ENCODE results near the gene SOCS6.
"Not testable (repeated sequence)": the region's sequence is repeated elsewhere in the genome, so short reads cannot be mapped to it uniquely, and the experiment has no call there.

The SOCS6 gene

DNA sequence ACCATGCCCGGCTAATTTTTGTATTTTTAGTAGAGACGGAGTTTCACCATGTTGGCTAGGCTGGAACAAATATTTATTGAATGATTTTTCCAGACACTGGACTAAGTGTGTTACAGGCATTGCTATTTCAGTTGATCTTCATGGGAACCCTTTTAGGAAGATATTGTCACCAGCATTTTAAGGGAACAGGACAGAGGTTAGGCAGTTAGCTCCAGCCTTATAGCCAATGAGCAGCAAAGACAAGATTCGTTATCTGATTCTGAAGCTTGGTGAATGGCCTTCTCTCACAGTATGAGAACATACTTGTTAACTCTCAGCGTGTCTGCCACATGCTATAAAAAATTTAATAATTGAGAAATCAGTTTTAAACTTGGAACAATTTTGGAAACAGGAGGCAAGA lies 73.4 kb downstream of the SOCS6 start:
- DNase-seq (ENCODE audit: low read depth): no peak

DNA sequence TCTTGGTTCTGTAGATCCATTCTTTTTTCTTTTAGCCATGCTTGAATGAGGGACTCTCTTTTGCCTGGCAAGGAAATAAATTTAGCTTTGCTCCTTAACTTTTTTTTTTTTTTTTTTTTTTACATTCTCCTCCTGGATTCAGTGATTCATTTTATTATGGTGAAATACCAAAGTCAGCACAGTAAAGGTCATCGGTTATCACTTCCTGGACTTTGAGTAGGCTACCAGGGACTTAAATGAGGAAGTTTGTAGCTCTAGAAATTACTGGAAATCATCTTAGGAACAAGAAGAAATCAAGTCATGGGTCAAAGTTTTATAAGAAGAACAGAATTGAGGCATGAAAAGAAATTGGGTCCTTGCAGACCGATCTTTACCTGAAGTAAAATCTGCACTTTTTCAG lies 75.0 kb downstream of the SOCS6 start:
- peak; percentile 40 for DNase-seq (ENCODE audit: low read depth)

DNA sequence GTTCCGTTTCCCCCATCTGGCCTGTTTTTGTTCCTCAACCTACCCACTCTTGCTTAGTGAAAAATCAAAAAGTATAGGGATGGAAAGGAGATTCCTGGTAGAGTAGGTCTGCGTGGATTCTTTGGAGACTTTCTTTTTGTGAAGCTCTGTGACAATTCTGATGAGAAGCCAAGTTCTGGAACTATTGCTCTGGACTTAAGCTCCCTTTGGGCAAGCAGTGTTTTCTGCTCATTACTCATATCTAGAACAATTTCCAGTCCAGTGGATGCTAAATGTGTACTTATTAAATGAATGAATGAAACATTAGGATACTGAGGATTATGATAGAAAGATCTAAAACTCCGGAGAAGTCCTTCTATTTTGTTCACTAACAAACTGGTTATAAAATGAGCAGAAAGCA lies 76.5 kb downstream of the SOCS6 start:
- no peak for DNase-seq (ENCODE audit: low read depth)

DNA sequence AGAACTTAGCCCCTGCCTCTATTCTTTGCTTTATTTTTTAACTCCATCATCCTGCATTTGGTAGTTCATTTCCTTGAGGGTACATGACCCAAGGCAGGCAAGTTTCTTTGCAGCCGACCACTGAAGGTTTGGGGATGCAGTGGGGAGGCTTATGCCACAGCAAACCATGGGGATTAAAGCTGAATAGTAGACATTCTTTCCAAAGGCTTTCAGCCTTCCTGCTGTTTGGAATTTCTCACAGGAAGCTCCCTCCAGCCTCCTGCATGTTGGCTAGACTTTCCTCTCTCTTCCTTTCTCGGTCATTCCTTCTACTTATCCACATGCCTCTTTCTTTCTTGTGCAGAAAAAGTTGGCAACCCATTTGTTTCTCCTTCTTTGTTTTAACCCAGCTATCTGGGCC lies 77.3 kb downstream of the SOCS6 start:
- DNase-seq (ENCODE audit: low read depth): no peak

DNA sequence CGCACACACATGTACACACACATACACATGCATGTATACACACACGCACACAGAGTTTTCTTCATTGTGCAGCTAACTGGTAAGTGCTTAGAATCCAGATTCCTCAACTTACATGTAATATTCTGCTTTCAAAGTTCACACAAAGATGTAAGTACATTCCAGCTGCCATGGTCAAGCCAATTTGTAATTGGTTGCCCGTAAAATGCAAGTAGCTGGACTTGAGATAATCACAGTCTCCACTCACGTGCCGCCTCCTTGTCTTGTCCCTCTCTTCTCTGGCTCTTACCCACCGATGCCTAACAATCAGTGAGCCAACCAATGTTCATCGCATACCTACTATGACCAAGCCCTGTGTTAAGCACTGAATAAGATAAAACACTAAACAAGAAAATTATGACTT lies 77.8 kb downstream of the SOCS6 start:
- DNase-seq (ENCODE audit: low read depth): no peak

DNA sequence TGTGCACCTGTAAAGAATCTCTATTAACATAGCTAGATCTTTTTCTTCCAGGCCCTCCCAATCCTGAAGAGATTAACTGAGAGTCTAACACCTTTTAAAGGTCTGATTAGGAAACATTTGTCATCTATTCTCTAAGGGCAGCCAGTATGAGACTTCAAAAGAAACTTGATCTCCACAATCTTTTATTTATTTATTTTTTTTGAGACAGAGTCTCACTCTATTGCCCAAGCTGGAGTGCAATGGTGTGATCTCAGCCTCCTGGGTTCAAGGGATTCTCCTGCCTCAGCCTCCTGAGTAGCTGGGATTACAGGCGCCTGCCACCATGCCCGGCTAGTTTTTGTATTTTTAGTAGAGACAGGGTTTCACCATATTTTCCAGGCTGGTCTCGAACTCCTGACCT lies 78.5 kb downstream of the SOCS6 start:
- not testable (repeated sequence) for DNase-seq (ENCODE audit: low read depth)

DNA sequence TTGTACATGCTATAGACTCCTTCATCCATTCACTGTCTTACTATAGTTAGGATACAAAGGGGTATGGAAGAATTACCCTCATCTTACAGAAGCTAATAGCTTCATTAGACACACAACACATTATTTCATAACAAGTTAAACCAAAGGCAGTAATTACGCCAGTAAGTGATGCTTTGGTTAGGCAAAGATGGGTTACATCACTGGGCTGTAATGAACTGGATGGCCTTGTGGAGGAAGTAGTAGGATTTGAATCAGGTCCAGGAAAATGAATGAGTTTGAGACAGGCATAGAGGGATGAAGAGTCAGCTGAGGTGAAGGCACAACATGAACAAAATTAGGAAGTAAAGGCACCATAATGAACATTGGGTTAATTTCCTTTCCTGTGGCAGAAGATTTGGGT lies 80.1 kb downstream of the SOCS6 start:
- DNase-seq (ENCODE audit: low read depth): no peak

DNA sequence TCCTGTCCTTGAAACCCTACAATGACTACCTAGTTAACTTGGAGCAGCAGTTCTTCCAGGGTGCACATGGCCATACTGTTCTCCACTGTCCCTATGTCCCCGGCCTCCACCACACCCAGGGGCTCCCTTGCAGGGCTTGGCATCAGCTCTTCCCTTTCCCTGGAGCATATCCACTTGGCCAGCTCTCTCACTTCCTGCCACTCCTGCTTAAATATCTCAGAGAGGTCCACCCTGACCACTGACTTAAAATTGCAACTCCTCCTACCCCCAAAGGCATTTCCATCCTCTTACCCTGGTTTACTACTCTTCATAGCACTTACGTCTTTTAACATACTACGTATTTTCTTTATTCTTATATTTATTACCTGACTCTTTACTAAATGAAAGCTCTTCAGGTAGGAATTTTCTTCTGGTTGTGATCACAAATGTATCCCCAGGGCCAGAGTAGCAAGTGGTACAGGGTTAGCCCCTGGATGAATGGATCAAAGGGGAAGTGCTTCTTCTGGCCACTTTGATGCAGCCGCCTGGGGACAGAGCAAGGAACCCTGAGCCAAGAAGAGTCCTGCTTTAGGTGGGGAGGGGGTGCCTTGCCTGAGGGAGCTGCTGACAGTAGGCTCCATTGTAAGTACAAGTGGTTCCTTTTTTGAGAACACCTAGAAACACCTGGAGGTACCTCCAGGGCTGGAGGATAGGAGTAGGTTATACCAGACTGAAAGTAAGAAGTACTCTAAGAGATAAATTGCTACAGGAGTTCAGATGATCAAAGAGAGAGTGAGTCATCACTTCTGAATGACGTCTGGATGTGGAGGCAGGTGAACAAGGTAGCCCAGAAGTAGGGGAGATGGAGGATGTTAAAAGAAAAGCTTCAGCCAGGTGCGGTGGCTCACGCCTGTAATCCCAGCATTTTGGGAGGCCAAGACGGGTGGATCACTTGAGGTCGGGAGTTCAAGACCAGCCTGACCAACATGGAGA lies 82.2 kb downstream of the SOCS6 start:
- no peak for DNase-seq (ENCODE audit: low read depth)

DNA sequence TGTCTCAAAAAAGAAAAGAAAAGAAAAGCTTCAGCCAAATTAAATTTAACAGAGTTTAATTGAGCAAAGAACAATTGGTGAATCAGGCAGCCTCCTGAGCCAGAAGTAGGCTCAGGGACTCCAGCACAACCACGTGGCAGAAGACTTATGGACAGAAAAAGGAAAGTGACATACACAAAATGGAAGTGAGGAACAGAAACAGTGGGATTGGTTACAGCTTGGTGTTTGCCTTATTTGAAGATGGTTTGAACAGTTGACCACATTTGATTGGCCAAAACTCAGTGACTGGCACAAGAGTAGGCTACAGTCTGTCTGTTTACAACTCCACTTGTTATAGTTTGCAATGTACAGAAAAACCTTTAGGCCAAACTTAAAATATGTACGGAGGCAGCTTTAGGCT lies 83.1 kb downstream of the SOCS6 start:
- no peak for DNase-seq (ENCODE audit: low read depth)

DNA sequence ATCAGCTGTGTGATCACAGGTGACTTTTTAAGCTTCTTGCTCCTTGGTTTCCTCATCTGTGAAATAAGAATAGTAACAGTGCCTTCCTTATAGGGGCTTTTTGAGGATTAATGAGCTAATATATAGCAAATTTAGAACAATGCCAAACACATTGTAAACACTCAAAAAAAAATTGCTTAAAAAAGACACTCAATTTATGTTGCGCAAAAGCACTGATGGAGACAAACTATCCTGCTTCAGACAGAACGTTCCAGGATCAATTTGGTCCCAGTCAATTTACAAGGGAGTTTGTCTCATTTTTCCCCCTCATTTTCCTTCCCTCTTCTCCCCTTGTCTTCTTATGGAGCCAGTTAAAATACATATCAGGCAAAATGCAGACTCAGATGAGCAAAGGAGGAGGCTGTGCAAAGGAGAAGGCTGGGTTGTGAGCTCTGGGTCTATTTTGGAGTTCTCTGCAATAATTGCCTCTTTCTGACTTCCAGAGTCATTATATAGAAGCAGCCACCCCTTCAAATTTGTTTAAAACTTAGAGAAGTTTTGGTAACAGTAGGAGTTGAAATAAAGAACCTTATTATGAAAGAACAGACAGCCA lies 83.7 kb downstream of the SOCS6 start:
- no peak for DNase-seq (ENCODE audit: low read depth)

DNA sequence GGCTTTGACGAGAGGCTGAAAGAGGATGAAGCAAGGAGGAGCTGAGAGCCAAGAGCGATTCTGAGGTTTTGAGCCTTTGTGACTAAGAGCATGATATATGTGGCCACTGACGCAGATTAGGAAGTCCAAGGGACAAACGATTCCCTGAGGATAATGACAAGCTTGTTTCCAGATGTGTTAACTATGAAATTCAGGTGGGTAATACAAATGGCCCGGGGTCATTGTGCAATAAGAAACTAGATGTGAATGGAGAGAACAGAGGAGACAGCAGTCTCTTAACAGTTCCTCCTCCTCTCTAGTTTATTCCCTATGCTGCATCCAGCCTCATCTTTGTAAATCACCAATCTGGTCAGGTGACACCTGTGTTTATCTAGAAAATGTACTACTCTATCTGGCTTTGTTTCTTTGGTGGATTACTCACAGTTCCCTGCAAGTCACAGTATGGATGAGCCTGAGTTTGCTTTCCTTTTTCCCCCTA lies 84.2 kb downstream of the SOCS6 start:
- DNase-seq (ENCODE audit: low read depth): peak; percentile 87

DNA sequence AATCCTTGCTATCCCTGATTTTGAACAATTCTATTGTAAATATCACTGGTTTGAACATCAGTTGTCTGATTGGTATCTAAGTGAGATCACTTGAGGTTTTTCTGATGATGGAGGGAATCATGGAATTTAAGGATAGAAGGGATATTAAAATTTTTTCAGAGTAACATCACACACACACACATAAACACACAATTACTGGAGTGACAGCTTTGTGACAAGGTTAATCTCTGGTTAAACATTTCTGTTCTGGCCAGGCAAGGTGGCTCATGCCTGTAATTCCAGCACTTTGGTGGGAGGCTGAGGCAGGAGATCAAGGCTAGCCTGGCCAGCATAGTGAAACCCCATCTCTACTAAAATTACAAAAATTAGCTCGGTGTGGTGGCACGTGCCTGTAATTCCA lies 85.3 kb downstream of the SOCS6 start:
- DNase-seq (ENCODE audit: low read depth): no peak

DNA sequence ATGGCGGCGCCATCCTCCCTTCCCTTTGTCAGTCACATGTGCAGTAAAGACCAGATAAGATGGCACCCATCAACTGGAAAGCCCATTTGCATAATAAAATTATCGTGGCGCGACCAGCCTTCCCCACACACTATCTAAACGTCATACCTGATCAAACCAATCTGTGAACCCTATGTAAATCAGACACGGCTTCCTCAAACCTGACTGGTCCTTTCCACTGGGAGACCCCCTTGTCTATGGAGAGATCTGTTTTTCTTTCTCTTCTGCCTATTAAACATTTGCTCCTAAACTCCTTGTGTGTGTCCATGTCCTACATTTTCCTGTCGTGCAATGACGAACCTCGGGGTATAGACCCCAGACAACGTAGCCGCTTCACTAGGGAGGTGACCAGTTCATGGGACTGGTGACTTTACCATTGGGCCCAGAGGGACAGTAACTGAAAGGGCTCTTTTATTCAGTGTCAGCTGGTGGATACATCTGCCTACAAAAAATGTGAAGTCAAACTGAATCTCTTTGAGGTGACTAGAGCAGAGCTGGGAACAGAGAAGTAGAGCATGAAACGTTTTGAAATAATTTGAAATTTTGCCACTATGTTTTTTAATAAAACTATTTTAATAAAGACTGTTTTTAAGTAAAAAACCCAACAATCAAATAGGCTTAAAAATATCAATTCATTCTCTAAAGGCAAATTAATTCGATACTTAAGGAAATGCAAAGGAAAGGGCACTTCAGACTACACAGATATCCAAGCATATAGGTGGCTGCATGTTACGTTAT lies 87.5 kb downstream of the SOCS6 start:
- no peak for DNase-seq (ENCODE audit: low read depth)

DNA sequence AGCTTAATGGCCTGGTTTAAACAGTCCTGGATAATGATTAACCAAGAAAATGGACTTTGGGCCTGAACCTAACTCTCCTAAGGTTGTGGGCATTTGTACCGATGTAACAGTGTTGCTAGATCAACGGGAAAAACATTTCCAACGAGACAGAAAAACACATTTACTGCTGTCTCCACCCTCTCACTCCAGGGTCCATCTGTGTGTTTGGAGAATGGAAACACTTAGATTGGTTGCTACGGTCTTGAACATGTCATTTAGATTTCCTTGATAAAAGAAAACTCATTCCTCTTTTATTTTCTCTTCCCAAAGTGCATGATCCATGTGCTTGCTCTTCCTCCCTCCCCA lies 88.0 kb downstream of the SOCS6 start:
- DNase-seq (ENCODE audit: low read depth): no peak

DNA sequence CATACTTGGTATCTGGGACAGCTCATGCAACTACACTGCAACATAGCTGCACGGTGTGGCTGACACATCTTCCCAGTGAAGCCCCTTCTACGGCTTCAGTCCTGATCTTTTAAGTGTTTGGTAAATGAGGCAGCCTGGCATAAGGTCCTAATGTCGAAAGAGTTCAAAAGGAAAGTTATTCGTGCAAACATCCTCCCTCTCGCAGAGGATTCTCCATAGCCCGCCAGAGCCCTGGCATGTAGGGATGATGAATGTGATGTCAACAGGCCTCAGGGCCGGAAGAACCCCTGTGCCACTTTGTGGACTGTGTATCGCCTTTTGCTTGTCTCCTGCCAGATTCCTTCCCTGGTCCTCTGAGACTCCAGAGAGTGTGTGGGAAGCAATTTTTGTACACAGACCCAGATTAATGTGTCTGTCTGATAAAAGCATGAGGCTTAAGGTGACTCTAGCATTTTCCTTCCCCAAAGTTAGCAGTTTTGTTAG lies 88.5 kb downstream of the SOCS6 start:
- DNase-seq (ENCODE audit: low read depth): no peak

DNA sequence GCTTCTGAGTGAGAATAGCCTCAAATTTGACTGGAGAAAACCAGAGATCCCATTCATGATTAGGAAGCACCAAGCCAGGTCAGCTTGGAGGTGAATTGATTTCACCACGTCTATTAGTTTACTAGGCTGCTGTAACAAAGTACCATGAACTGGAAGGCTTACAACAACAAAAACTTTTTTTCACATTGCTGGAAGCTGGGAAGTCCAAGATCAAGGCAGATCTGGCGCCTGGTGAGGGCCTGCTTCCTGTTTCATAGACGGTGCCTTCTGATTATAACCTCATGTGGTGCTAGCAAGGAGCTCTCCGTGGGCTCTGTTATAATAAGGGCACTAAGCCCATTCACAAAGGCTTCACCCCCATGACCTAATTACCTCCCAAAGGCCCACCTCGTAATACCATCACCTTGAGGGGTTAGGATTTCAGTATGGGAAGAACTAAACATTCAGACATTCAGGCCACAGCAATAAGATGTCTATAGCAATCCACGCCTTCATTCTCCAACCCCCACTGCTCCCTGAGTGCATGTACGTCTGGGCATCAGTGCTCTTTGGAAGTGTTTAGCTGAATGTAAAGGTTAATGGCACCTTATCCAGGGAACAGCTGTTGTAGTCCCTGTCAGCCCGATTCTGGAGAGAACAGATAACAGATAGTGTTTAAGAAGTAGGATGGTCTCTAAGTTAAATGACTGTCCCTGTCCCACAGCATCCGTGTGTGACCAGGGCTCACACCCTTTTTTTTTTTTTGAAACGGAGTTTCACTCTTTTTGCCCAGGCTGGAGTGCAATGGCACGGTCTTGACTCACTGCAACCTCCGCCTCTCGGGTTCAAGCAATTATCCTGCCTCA lies 89.2 kb downstream of the SOCS6 start:
- no peak for DNase-seq (ENCODE audit: low read depth)
